NCI-H1092 (cell line): Measurements from ENCODE around the gene SLX1B.
"Not testable (repeated sequence)": the region's sequence is repeated elsewhere in the genome, so short reads cannot be mapped to it uniquely, and the experiment has no call there.

Experiments
- DNase-seq: peaks from one replicate; lab custom pipeline; 2025; lab: John Stamatoyannopoulos, UW

Gene SLX1B

DNA sequence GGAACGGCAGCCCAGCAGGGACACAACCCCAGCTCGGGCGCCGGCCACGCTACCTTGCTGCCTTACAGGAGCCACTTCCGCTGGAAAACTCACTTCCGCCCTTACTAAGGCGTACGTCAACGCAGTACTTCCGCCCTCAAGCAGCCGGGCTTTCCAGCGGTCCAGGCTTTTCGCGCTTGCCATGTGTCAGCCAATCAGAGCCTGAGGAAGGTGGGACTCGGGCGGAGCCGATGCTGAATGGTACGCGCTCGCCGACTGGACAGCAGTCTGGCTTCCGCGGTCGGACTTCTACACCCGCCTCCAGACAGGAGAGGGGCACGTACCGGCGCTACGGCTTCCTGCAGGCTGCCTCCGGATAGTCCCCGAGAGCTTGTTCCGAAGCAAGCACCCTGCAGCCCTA, at the start of gene SLX1B, which contains the start of gene BOLA2:
Gene SLX1B, plus strand, starts transcription at position 265 of the 400 bp plus-strand sequence.
Gene BOLA2, minus strand, starts transcription at position 83 of the 400 bp plus-strand sequence. CDS start 98 bp downstream, outside the sequence.
- not testable (repeated sequence) for DNase-seq

- not testable (repeated sequence) for DNase-seq
Observed at GRCh38 chr16:29405249-29405648, 49.1 kb upstream of the SLX1B start.

- not testable (repeated sequence) for DNase-seq
Observed at GRCh38 chr16:29423587-29423986, 30.7 kb upstream of the SLX1B start.

DNA sequence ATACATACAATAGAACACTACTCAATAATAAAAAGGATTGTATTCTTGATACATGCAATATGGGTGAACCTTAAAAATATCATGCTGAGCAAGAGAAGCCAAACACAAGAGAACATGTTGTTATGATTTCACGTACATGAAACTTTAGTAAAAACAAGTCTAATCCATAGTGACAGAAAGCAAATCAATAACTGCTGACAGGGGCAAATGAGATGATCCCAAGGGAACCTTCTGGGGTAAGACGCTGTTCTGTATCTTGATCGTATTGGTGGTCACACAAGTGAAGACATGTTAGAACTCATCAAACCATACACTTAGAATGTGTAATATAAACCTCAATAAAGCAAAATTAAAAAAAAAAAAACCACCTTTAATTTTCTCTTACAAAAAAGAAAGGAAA, 28.9 kb upstream of the SLX1B start:
- not testable (repeated sequence) for DNase-seq

- DNase-seq = not testable (repeated sequence)
Observed at GRCh38 chr16:29453754-29454153, 579 bp upstream of the SLX1B start.

- not testable (repeated sequence) for DNase-seq
Observed at GRCh38 chr16:29454828-29455227, 495 bp downstream of the SLX1B start.

DNA sequence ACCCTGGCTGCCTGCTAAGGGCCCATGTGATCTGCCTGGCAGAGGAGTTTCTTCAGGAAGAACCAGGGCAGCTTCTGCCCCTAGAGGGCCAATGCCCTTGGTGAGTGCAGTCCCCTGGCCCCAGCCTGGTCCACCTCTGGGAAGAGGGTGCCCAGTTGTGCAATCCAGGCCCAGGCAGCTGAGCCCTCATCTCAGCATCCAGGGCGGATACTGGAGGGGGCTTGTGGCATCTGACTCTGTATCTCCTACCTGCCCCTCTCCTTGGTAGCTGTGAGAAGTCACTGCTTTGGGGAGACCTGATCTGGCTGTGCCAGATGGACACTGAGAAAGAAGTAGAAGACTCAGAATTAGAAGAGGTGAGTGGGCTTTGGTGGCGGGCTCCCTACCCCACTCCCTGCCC, 3.3 kb downstream of the SLX1B start:
- DNase-seq = not testable (repeated sequence)

- DNase-seq = not testable (repeated sequence)
Observed at GRCh38 chr16:29459706-29460646, 5.6 kb downstream of the SLX1B start, which contains the start of gene SULT1A4. Gene SULT1A4, plus strand, starts transcription at chr16:29459913. Its CDS starts 1,473 bp downstream, at chr16:29461386.

DNA sequence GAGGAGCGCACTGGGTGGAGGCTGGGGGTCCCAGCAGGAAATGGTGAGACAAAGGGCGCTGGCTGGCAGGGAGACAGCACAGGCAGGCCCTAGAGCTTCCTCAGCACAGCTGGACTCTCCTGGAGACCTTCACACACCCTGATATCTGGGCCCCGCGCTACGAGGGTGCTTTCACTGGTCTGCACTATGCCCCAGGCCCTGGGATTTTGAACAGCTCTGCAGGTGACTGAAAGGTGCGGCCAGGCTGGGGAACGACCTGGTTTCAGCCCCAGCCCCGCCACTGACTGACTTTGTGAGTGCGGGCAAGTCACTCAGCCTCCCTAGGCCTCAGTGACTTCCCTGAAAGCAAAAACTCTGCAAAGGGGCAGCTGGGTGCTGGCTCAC, 6.3 kb downstream of the SLX1B start:
- DNase-seq = not testable (repeated sequence)

- DNase-seq = not testable (repeated sequence)
Observed at GRCh38 chr16:29465985-29466824, 11.9 kb downstream of the SLX1B start.

GRCh38 chr16:29466904-29467303, 12.6 kb downstream of the SLX1B start:
- DNase-seq = not testable (repeated sequence)

GRCh38 chr16:29467654-29468366, 13.5 kb downstream of the SLX1B start:
- DNase-seq = not testable (repeated sequence)

DNA sequence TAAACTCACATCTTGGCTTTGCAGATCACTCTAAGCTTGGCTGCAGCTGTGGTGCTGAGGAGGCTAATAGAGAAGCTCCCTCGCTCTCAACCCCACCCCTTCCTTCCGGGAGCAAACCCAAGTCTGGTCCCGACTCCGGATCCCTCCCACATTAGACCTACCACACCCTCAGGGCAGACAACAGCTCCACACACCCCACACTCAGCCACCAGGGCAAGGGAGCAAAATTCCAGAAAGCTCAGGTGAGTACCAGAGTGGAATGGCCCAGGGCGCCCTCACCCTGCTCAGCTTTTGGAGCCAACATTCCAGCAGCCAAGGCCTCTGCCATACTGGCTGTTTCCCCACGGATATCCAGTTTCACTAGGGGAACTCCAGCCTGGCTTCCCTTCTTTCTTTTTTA, 15.3 kb downstream of the SLX1B start:
- not testable (repeated sequence) for DNase-seq

DNA sequence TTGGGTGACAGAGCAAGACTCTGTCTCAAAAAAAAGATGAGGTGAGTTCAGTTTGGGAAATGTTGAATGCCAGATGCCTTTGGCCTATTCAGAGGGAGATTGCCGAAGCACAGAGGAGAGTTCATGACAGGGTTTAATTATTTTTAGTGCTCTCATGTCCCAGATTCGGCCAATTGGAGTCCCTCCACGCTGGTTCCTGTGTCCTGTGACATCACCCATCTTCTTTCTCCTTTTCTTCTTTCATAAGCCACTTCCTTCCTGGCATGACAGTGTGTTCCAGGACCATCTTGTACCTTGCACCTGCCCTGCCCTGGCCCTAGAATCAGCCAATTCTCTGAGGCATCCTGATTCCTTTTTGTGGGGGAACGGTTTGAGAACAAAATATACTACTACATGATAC, 17.7 kb downstream of the SLX1B start:
- not testable (repeated sequence) for DNase-seq

DNA sequence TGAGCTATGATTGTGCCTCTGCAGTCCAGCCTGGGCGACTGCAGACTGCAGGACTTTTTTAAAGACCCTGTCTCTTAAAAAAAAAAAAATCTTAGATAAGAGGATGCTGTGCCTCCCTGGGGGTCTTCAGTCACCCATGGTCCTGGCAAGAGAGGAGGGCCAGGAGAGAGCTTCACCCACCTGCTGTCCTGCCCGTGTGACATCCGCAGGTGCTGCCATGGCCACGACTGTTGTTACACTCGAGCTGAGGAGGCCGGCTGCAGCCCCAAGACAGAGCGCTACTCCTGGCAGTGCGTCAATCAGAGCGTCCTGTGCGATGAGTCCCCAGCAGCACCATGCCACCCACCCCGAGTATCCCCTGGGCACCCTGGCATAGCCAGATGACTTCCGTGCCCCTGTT, 27.9 kb downstream of the SLX1B start:
- DNase-seq = not testable (repeated sequence)

GRCh38 chr16:29506308-29506707, 52.0 kb downstream of the SLX1B start, which contains the start of gene NPIPB12:
Gene NPIPB12, minus strand, starts transcription at chr16:29506408.
- DNase-seq = not testable (repeated sequence)
